ENCODE results near the gene PTX4. TPM values are rescaled to one million over a fixed set of nuclear protein-coding genes. Genes with fewer than 3 reads are reported as not detected.
A peak's percentile ranks its signal among the peaks of the same experiment; 100 is the strongest.

Gene PTX4
- total and polyA plus RNA-seq, 9 of the 15 experiments (the other 6 are each of a cell fraction or from before 2014, with no cell fraction given) = 0.11 TPM; not detected in 8

- ATAC-seq (no peak), FAIRE-seq (no peak), DNase-seq (ENCODE audit: extremely low read depth in 1 of 4, low spot score in 3 of 4) (no peak)
- BruUV-seq (replicated peaks) = no TSS peak
- Histone ChIP-seq H2AFZ (ENCODE audit: low read depth, low read length) (no peak overlapping the region), H3K36me3 (ENCODE audit: control insufficient read depth, insufficient read depth, low read length) (peaks cover 69% of the 10 kb centered on the region; the same call in 2 of the 3 replicates), H4K20me1 (replicated peaks; ENCODE audit: control insufficient read depth, insufficient read depth, low read length) (no peaks in the 10 kb centered on the region), H3K9ac (ENCODE audit: insufficient read depth in 1 of 2, low read depth in 2 of 2, low read length in 2 of 2) (no peak overlapping the region), H3K4me3 (no peak overlapping the region), H3K4me1 (replicated peaks in 1 of 2; ENCODE audit: control insufficient read depth in 2 of 2, insufficient read depth in 2 of 2, low read length in 2 of 2) (peaks cover 0 to 47% of the 10 kb centered on the region in 2 experiments; a peak in 2 of 5 replicates), H3K79me2 (ENCODE audit: control insufficient read depth, insufficient read depth, low read length) (no peaks in the 10 kb centered on the region), H3K27me3 (ENCODE audit: control insufficient read depth in 2 of 2, insufficient read depth in 2 of 2, low read length in 2 of 2) (no peaks in the 10 kb centered on the region), H3K4me2 (ENCODE audit: insufficient read depth, low read length) (no peak overlapping the region), H3K9me3 (replicated peaks; ENCODE audit: control insufficient read depth, insufficient read depth, low read depth, low read length) (no peaks in the 10 kb centered on the region), H3K27ac (ENCODE audit: extremely low read depth, low read depth, low read length) (no peak overlapping the region), H3K9me1 (ENCODE audit: control insufficient read depth, insufficient read depth, low read length) (no peaks in the 10 kb centered on the region)
- intact Hi-C loops (cut with micrococcal nuclease) (no loop called here), in situ Hi-C loops (cut with MboI) (no loop called here)
- POLR2A ChIA-PET = no interaction called here
- CTCF ChIA-PET (ENCODE audit: low intra/inter-chr PET ratio) = no interaction called here
- TF ChIP-seq MTA2 (IDR thresholded peaks at IDR 0.05; ENCODE audit: low read depth) (no peak), FOS (IDR thresholded peaks at IDR 0.05; ENCODE audit: extremely low read depth, insufficient read length) (no peak)
- WGBS (ENCODE audit: insufficient coverage, low coverage, missing lambda C conversion rate) = 95% methylated on average over 20 of the region's 30 CpGs
Observed at GRCh38 chr16:1448536-1449116, 40.1 kb downstream of the PTX4 start.

GRCh38 chr16:1447965-1448364 lies 40.8 kb downstream of the PTX4 start:
- BruUV-seq (replicated peaks) = no TSS peak
- in situ Hi-C loops (cut with MboI) (no loop called here), intact Hi-C loops (cut with micrococcal nuclease) (no loop called here)
- POLR2A ChIA-PET = no interaction called here
- no peak for DNase-seq (ENCODE audit: extremely low read depth in 1 of 4, low spot score in 3 of 4)
- no peaks in the 10 kb centered on the region for H3K9me1 ChIP-seq (ENCODE audit: control insufficient read depth, insufficient read depth, low read length)
- no peaks in the 10 kb centered on the region for H3K27me3 ChIP-seq (ENCODE audit: control insufficient read depth in 2 of 2, insufficient read depth in 2 of 2, low read length in 2 of 2)
- FAIRE-seq = no peak
- no peak overlapping the region for H2AFZ ChIP-seq (ENCODE audit: low read depth, low read length)
- WGBS (ENCODE audit: insufficient coverage, low coverage, missing lambda C conversion rate) = 84% methylated on average over 9 of the region's 11 CpGs
- no peaks in the 10 kb centered on the region for H4K20me1 ChIP-seq (replicated peaks; ENCODE audit: control insufficient read depth, insufficient read depth, low read length)
- no peak overlapping the region for H3K27ac ChIP-seq (ENCODE audit: extremely low read depth, low read depth, low read length)
- H3K79me2 ChIP-seq (ENCODE audit: control insufficient read depth, insufficient read depth, low read length) = no peaks in the 10 kb centered on the region
- no peaks in the 10 kb centered on the region for H3K9me3 ChIP-seq (replicated peaks; ENCODE audit: control insufficient read depth, insufficient read depth, low read depth, low read length)
- no peak overlapping the region for H3K9ac ChIP-seq (ENCODE audit: insufficient read depth in 1 of 2, low read depth in 2 of 2, low read length in 2 of 2)
- H3K4me3 ChIP-seq = no peak overlapping the region
- ATAC-seq = no peak
- peaks cover 65% of the 10 kb centered on the region; the same call in 1 of the 3 replicates for H3K36me3 ChIP-seq (ENCODE audit: control insufficient read depth, insufficient read depth, low read length)
- CTCF ChIA-PET (ENCODE audit: low intra/inter-chr PET ratio) = no interaction called here
- no peak overlapping the region for H3K4me2 ChIP-seq (ENCODE audit: insufficient read depth, low read length)
- H3K4me1 ChIP-seq (replicated peaks in 1 of 2; ENCODE audit: control insufficient read depth in 2 of 2, insufficient read depth in 2 of 2, low read length in 2 of 2) = peaks cover 0 to 54% of the 10 kb centered on the region in 2 experiments; a peak in 2 of 5 replicates
- TF ChIP-seq POLR2G (IDR thresholded peaks at IDR 0.05; ENCODE audit: low read depth, low read length) = peak; percentile 57; the same call in 1 of the 2 replicates
- TF ChIP-seq ZFP30 (CRISPR knock-in tag; IDR thresholded peaks at IDR 0.05; ENCODE audit: borderline replicate concordance) = no peak
